ENCODE data around the gene ADCY2.

DNA sequence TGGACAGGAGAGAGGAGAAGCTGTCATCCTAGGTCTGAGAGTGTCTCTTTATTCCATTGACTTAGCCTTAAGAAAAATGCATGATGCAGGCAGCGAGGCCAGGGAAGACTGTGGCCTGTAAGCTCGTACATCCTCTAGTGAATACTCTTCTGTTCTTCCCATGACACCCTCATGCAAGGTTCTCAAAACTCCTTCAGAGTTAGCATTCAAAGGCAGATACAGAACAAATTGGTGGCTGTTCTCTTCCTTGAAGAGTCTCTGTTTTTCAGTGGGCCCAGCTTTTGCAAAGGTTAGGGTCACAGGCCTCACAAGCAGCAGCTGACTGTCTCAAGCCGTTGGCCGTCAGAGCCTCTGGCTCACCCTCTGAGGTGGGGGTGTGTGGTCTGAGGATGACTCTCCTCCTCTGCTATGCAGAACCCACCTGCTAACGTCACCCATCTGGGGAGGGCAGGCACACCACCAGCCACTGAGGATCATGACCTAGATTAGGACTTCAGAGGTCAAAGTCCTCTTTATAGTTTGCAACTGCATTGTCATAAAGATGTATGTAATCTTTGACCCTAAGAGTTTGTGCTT lies 15.1 kb downstream of the ADCY2 start:
- no peak for TF ChIP-seq POLR2A (IDR thresholded peaks at IDR 0.05)
- no peak for TF ChIP-seq CTCF (IDR thresholded peaks at IDR 0.05)
